OCI-LY7 (cell line): ENCODE results near the gene C11orf42. TPM values are rescaled to one million over a fixed set of nuclear protein-coding genes. Genes with fewer than 3 reads are reported as not detected.

ENCODE experiments used
- BruUV-seq: library from RNA; stranded (reverse); fragments of 400-500 nt; replicated peaks from 2 replicates; lab custom pipeline; 2021; lab: Mats Ljungman, UMichigan
- CTCF ChIA-PET: fragments of 300-600 bp; sonication (Branson Sonifier 250); formaldehyde crosslinking; loops from one replicate; lab custom pipeline; 2022; ENCODE audit warnings: antibody characterized with exemption; ENCODE audit not compliant: unreplicated experiment; lab: Charles Lee
- POLR2A ChIA-PET: fragments of 300-600 bp; sonication (Branson Sonifier 250); formaldehyde crosslinking; loops from one replicate; lab custom pipeline; 2022; ENCODE audit warnings: antibody characterized with exemption; lab: Charles Lee
- DNase-seq: peaks from one replicate; pipeline ENCODE4 v3.0.0-alpha.2; 2015; ENCODE audit warnings: low spot score
- H2AFZ ChIP-seq: fragments of 200-600 bp; sonication (generic), shearing (Covaris generic); 2 replicates; pipeline ENCODE4 v1.6.1; 2014; ENCODE audit warnings: mild to moderate bottlenecking, antibody characterized with exemption, low read length, moderate library complexity
- H3K27ac ChIP-seq: fragments of 200-600 bp; sonication (generic); 2 replicates; pipeline ENCODE4 v1.5.1; 2014; ENCODE audit warnings: mixed run types, low read depth, mild to moderate bottlenecking, moderate library complexity, low read length, inconsistent platforms; ENCODE audit not compliant: poor library complexity, severe bottlenecking
- H3K36me3 ChIP-seq: fragments of 200-600 bp; sonication (generic); 2 replicates; pipeline ENCODE4 v1.6.1; 2014; ENCODE audit warnings: mild to moderate bottlenecking, antibody characterized with exemption, low read length, moderate library complexity, mixed read lengths; ENCODE audit not compliant: insufficient read depth
- H3K4me1 ChIP-seq: fragments of 200-600 bp; sonication (generic); 2 replicates; pipeline ENCODE4 v1.5.1; 2014; ENCODE audit warnings: mild to moderate bottlenecking, low read length; ENCODE audit not compliant: insufficient read depth, poor library complexity, severe bottlenecking
- H3K4me2 ChIP-seq: fragments of 200-600 bp; sonication (generic); 2 replicates; pipeline ENCODE4 v1.6.1; 2014; ENCODE audit warnings: mild to moderate bottlenecking, low read length
- H3K4me3 ChIP-seq: fragments of 200-600 bp; sonication (generic); 2 replicates; pipeline ENCODE4 v1.5.1; 2014; ENCODE audit warnings: mild to moderate bottlenecking, low read depth, low read length; ENCODE audit not compliant: poor library complexity, severe bottlenecking
- H3K79me2 ChIP-seq: fragments of 200-600 bp; sonication (generic); 2 replicates; pipeline ENCODE4 v1.6.1; 2016; ENCODE audit warnings: low read depth, mild to moderate bottlenecking, low read length, moderate library complexity, mixed read lengths; ENCODE audit not compliant: insufficient read depth
- H3K9me2 ChIP-seq: fragments of 200-600 bp; sonication (generic); 2 replicates; pipeline ENCODE4 v1.6.1; 2016; ENCODE audit warnings: mild to moderate bottlenecking, low read length, mixed read lengths; ENCODE audit not compliant: insufficient read depth
- H3K9me3 ChIP-seq: fragments of 200-600 bp; sonication (generic); 2 replicates; pipeline ENCODE4 v1.6.1; 2014; ENCODE audit warnings: mild to moderate bottlenecking, mixed run types, low read length, mixed read lengths
- H4K20me1 ChIP-seq: fragments of 200-600 bp; sonication (generic); 2 replicates; pipeline ENCODE4 v1.6.1; 2014; ENCODE audit warnings: mild to moderate bottlenecking, antibody characterized with exemption, low read length, moderate library complexity, mixed read lengths; ENCODE audit not compliant: insufficient read depth
- EZH2phosphoT487 ChIP-seq: fragments of 200-600 bp; sonication (generic); IDR thresholded peaks from 2 replicates; pipeline ENCODE4 v1.6.1; 2018; ENCODE audit warnings: low read depth, borderline replicate concordance, mild to moderate bottlenecking, mixed run types, antibody characterized with exemption, low read length, moderate library complexity, mixed read lengths
- intact Hi-C: fragments of 100-400 bp; cut with micrococcal nuclease; formaldehyde crosslinking; loops from one replicate; pipeline ENCODE4 v1.10.0; 2022; ENCODE audit not compliant: unreplicated experiment
- total RNA-seq, 2 experiments: library from RNA; depleted of rRNA in 1 of 2; stranded (reverse); fragments of >200 nt in 1 of 2; shearing (Covaris generic) in 1 of 2; gene quantifications; 2 replicates each; pipeline ENCODE4 v1.2.3, GENCODE V29; 2014 to 2022
- TF ChIP-seq, protein P1 (sequence below): fragments of 200-600 bp; sonication (generic); conservative IDR thresholded peaks from 2 replicates; pipeline ENCODE4 v1.5.1; 2014; ENCODE audit warnings: mild to moderate bottlenecking, antibody characterized with exemption, low read length, moderate library complexity, mixed read lengths

The C11orf42 gene
- total RNA-seq, 2 experiments from 2014 or later, result not detected

- DNase-seq, result no peak
- Histone ChIP-seq H3K36me3 (peaks cover 42% of the 10 kb centered on the region), H3K79me2 (no peaks in the 10 kb centered on the region), H3K9me3 (no peaks in the 10 kb centered on the region), H3K27ac (no peak overlapping the region), H4K20me1 (no peaks in the 10 kb centered on the region), H3K4me3 (no peak overlapping the region), H2AFZ (no peak overlapping the region), H3K4me1 (peaks cover 2% of the 10 kb centered on the region), H3K9me2 (no peaks in the 10 kb centered on the region), H3K4me2 (no peak overlapping the region)
- TF ChIP-seq, protein P1, sequence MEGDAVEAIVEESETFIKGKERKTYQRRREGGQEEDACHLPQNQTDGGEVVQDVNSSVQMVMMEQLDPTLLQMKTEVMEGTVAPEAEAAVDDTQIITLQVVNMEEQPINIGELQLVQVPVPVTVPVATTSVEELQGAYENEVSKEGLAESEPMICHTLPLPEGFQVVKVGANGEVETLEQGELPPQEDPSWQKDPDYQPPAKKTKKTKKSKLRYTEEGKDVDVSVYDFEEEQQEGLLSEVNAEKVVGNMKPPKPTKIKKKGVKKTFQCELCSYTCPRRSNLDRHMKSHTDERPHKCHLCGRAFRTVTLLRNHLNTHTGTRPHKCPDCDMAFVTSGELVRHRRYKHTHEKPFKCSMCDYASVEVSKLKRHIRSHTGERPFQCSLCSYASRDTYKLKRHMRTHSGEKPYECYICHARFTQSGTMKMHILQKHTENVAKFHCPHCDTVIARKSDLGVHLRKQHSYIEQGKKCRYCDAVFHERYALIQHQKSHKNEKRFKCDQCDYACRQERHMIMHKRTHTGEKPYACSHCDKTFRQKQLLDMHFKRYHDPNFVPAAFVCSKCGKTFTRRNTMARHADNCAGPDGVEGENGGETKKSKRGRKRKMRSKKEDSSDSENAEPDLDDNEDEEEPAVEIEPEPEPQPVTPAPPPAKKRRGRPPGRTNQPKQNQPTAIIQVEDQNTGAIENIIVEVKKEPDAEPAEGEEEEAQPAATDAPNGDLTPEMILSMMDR, result no peak
- TF ChIP-seq EZH2phosphoT487, result no peak
- intact Hi-C loops, result no loop called here
- POLR2A ChIA-PET, result interaction anchor here (0.7 to 1.7 kb wide), 4 partner anchors 8 to 57 kb away, joined by 3 to 6 read pairs (median 5); no protein-coding TSS in a partner anchor
- CTCF ChIA-PET, result interaction anchor here (0.6 kb wide), 1 partner anchor 8 kb away, joined by 3 read pairs; no protein-coding TSS in a partner anchor
- BruUV-seq, result no TSS peak
Measured at GRCh38 chr11:6225024-6225423, 19.7 kb downstream of the C11orf42 start.

DNA sequence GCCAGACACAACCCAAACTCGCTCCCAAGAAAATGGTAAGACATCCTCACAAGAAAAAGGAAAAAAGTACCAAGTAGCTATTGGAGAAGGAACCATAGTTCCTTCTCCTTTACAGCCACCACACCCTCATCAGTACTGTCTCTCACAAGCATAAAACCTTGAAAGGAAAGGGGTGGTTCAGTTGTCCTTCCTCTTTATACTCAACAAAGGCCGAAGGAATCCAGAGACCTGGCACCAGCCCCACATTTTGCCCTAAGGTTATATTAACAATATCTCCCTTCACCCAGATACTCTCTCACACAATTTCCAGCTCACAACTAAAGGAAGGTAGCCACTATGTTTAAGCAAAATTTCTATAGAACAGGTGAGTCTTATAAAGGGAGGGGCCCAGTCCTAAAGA lies 20.5 kb downstream of the C11orf42 start:
- BruUV-seq, result no TSS peak
- no peak for DNase-seq

More for the DNA sequence above, 20.5 kb downstream of the C11orf42 start:
- intact Hi-C loops, result no loop called here
- ChIA-PET CTCF (interaction anchor here (0.6 kb wide), 1 partner anchor 9 kb away, joined by 3 read pairs; no protein-coding TSS in a partner anchor), POLR2A (interaction anchor here (1.4 kb wide), 1 partner anchor 10 kb away, joined by 6 read pairs; no protein-coding TSS in a partner anchor)
- Histone ChIP-seq H2AFZ (no peak overlapping the region), H3K4me1 (peaks cover 6% of the 10 kb centered on the region), H3K27ac (no peak overlapping the region), H4K20me1 (no peaks in the 10 kb centered on the region; the same call in 1 of the 2 replicates), H3K9me2 (no peaks in the 10 kb centered on the region), H3K79me2 (no peaks in the 10 kb centered on the region), H3K4me2 (no peak overlapping the region), H3K4me3 (no peak overlapping the region), H3K36me3 (peaks cover 34% of the 10 kb centered on the region), H3K9me3 (no peaks in the 10 kb centered on the region)
- TF ChIP-seq EZH2phosphoT487, result no peak
- TF ChIP-seq, protein P1, result no peak
